Measurements from ENCODE around the gene TRIM45.

The TRIM45 gene

DNA sequence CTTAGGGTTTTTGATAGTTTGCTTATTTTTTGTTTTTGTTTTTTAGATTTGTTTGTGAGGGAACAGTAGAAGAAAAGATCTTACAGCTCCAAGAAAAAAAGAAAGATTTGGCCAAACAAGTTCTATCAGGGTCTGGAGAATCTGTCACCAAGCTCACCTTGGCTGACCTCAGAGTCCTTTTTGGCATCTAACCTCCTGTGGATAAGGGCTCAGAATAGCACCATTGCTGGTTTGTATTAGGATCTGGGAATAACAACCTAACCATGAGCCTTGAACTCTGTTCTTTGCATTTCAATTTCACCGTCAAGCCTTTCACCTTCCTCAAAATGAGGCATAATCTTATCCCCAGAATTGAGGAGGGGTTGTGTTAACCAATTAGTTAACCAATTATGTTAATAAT lies 20.2 kb downstream of the TRIM45 start:
- TF ChIP-seq, protein P1, sequence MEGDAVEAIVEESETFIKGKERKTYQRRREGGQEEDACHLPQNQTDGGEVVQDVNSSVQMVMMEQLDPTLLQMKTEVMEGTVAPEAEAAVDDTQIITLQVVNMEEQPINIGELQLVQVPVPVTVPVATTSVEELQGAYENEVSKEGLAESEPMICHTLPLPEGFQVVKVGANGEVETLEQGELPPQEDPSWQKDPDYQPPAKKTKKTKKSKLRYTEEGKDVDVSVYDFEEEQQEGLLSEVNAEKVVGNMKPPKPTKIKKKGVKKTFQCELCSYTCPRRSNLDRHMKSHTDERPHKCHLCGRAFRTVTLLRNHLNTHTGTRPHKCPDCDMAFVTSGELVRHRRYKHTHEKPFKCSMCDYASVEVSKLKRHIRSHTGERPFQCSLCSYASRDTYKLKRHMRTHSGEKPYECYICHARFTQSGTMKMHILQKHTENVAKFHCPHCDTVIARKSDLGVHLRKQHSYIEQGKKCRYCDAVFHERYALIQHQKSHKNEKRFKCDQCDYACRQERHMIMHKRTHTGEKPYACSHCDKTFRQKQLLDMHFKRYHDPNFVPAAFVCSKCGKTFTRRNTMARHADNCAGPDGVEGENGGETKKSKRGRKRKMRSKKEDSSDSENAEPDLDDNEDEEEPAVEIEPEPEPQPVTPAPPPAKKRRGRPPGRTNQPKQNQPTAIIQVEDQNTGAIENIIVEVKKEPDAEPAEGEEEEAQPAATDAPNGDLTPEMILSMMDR (IDR thresholded peaks at IDR 0.05; ENCODE audit: insufficient read depth, low read length, poor library complexity, severe bottlenecking) = no peak
- no peak for TF ChIP-seq EZH2phosphoT487 (conservative IDR thresholded peaks at IDR 0.05; ENCODE audit: low read length)
- no peak overlapping the region for H3K9ac ChIP-seq (ENCODE audit: low read length)

DNA sequence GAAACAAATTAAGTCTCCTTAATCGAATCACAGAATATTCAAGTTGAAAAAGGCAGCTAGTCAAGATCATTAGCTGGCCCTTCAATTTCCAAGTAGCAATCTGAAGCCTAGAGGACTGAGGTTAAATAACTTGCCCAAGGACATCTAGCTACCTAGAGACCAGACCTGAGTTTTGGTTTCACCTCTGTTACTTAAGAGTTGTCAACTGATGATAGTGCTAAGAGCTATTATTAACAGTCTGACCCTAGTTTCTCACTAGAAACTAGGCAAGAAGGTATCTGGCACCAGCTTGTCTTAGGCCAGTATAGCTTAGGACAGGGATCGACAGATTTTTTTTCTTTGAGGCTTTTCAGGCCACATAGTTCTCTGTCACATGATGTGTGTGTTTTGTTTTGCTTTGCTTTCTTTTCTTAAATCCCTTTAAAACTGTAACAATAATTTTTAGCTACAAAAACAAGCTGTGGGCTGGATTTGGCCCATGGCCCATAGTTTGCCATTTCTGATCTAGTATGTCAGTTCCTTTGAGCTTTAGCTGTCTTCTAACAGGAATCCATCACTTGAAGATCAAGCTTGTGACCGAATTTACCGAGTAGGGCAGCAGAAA lies 23.2 kb downstream of the TRIM45 start:
- Histone ChIP-seq H3K36me3 (ENCODE audit: low read length) (peaks cover 58% of the 10 kb centered on the region), H3K4me2 (ENCODE audit: low read depth, low read length, poor library complexity, severe bottlenecking) (no peak overlapping the region), H2AFZ (ENCODE audit: low read depth, low read length, severe bottlenecking) (no peak overlapping the region), H3K9me2 (replicated peaks; ENCODE audit: insufficient read depth, low read length) (no peaks in the 10 kb centered on the region), H3K4me3 (ENCODE audit: insufficient read depth, low read length, poor library complexity, severe bottlenecking) (no peak overlapping the region), H3K27ac (ENCODE audit: low read depth, low read length) (no peak overlapping the region), H3F3A (ENCODE audit: insufficient read depth) (no peaks in the 10 kb centered on the region), H3K79me2 (ENCODE audit: insufficient read depth, low read length) (no peaks in the 10 kb centered on the region), H4K20me1 (ENCODE audit: low read depth, low read length) (no peaks in the 10 kb centered on the region), H3K9ac (ENCODE audit: low read length) (no peak overlapping the region), H3K27me3 (ENCODE audit: low read length) (no peaks in the 10 kb centered on the region), H3K9me3 (ENCODE audit: insufficient read depth, low read length) (no peaks in the 10 kb centered on the region)
- TF ChIP-seq, protein P1 (IDR thresholded peaks at IDR 0.05; ENCODE audit: insufficient read depth, low read length, poor library complexity, severe bottlenecking) = no peak
- no peak for TF ChIP-seq EZH2phosphoT487 (conservative IDR thresholded peaks at IDR 0.05; ENCODE audit: low read length)

More for the DNA sequence above, 20.2 kb downstream of the TRIM45 start:
- no peaks in the 10 kb centered on the region for H3K27me3 ChIP-seq (ENCODE audit: low read length)
- no peak overlapping the region for H3K27ac ChIP-seq (ENCODE audit: low read depth, low read length)
- no peaks in the 10 kb centered on the region for H3F3A ChIP-seq (ENCODE audit: insufficient read depth)
- H4K20me1 ChIP-seq (ENCODE audit: low read depth, low read length) = no peaks in the 10 kb centered on the region
- no peaks in the 10 kb centered on the region for H3K9me2 ChIP-seq (replicated peaks; ENCODE audit: insufficient read depth, low read length)
- H3K4me3 ChIP-seq (ENCODE audit: insufficient read depth, low read length, poor library complexity, severe bottlenecking) = no peak overlapping the region
- no peaks in the 10 kb centered on the region for H3K79me2 ChIP-seq (ENCODE audit: insufficient read depth, low read length)
- no peak overlapping the region for H2AFZ ChIP-seq (ENCODE audit: low read depth, low read length, severe bottlenecking)
- peaks cover 39% of the 10 kb centered on the region for H3K36me3 ChIP-seq (ENCODE audit: low read length)
- H3K4me2 ChIP-seq (ENCODE audit: low read depth, low read length, poor library complexity, severe bottlenecking) = no peak overlapping the region
- no peaks in the 10 kb centered on the region for H3K9me3 ChIP-seq (ENCODE audit: insufficient read depth, low read length)

DNA sequence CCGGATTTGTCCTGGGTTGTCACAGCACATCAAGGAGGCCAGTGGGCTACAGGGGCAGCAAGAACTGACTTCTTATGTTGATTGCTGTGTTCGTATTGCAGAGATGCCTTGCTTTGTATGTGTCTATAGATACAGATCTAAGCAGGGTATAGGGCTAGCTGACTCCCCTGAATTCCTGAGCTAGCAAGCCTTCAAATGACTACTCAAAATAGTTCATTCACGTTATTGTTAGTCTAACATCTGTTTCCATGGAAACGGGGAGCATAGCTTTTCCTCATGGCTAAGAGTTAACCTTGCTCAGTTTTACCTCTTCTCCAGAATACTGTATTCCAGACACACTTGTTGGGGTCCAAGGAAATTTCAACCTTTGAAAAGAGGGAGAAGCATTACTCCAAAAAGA lies 24.1 kb downstream of the TRIM45 start:
- H3K4me2 ChIP-seq (ENCODE audit: low read depth, low read length, poor library complexity, severe bottlenecking) = no peak overlapping the region

More for the DNA sequence above, 24.1 kb downstream of the TRIM45 start:
- Histone ChIP-seq H3K36me3 (ENCODE audit: low read length) (peaks cover 54% of the 10 kb centered on the region), H3K9me3 (ENCODE audit: insufficient read depth, low read length) (no peaks in the 10 kb centered on the region), H3K27ac (ENCODE audit: low read depth, low read length) (no peak overlapping the region), H3K79me2 (ENCODE audit: insufficient read depth, low read length) (no peaks in the 10 kb centered on the region), H3K9me2 (replicated peaks; ENCODE audit: insufficient read depth, low read length) (no peaks in the 10 kb centered on the region), H3K27me3 (ENCODE audit: low read length) (no peaks in the 10 kb centered on the region), H3K4me3 (ENCODE audit: insufficient read depth, low read length, poor library complexity, severe bottlenecking) (no peak overlapping the region), H4K20me1 (ENCODE audit: low read depth, low read length) (no peaks in the 10 kb centered on the region), H3F3A (ENCODE audit: insufficient read depth) (no peaks in the 10 kb centered on the region), H2AFZ (ENCODE audit: low read depth, low read length, severe bottlenecking) (no peak overlapping the region), H3K9ac (ENCODE audit: low read length) (no peak overlapping the region)
- no peak for TF ChIP-seq EZH2phosphoT487 (conservative IDR thresholded peaks at IDR 0.05; ENCODE audit: low read length)
- TF ChIP-seq, protein P1 (IDR thresholded peaks at IDR 0.05; ENCODE audit: insufficient read depth, low read length, poor library complexity, severe bottlenecking) = no peak

Data from SU-DHL-6 (cell line).